NCI-H146 (cell line): ENCODE data around the gene RGP1.

ENCODE experiments used
- DNase-seq: peaks from one replicate; lab custom pipeline; 2025; lab: John Stamatoyannopoulos, UW

The RGP1 gene

DNA sequence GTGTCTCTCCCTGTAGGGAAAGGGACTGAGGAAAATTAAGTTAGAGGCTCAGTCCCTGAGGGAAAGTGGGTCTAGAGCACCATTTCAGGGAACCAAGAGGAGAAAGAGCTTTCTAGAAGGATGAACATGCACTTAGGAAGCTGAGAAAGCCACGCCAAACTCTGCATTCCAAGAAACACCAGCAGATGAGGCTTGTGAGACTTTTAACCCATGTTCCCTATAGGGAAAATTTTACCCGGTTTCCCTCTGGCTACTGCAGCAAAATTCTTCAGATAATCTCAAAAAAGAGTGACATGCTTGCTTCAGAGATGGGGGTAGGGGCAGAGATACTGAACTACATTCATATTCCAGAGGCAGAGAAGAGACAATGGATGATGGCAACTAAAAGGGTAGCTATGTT lies 25.7 kb upstream of the RGP1 start:
- no peak for DNase-seq

DNA sequence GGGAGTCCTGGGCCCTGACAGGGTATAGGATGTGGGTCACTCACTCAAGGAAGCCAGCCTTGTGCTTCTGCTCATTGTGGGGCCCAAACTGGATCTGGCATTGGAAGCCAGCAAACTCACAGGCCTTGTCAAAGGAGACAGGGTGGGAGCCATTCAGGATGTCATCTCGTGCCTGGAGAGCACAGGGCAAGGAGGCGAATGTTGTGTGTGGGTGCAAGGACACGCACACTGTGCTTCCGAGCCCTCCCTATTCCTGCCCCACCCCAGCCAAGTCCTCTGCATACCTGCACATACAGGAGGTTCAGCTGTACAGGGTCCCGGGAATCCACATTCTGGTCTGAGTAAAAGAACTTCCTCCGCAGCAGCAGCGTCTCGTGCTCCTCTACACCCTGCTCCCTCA lies 25.2 kb upstream of the RGP1 start:
- no peak for DNase-seq

DNA sequence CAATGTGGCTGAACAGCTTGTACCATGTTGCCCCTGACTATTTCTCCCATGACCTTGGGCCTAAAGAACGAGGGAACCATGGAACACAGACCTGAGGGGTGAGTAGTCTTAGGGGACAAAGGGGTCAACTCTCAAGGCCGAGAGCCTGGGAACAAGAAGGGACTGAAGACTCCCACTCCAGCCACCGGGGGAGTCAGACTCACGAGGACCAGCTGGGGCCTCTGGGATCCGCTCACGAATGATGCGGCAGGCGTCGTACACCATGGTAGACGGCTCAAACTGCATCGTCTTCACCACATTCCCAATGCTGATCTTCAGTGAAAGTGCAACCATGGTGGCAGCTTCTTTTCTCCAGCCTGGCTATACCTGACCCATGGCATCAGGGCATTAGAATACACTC lies 23.7 kb upstream of the RGP1 start:
- no peak for DNase-seq

DNA sequence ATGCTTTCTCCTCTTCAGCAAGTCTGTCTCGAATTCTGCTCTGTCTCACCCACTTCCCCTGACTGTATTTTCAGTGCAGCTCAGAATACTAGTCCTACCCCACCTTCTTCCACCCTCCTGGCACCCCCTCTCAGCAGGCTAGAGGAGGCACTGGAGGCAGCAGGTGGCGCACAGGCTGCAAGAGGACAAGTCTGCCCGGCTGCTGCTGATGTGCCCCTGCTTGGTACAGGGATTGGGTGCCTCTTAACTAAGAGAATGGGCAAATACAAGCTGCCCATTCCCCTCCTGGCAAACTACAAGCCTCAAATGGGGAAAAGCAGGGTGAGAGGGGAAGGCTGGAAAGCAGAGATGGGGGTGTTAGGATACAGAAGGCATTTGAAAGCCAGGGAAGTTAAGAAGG lies 22.2 kb upstream of the RGP1 start:
- DNase-seq = no peak

DNA sequence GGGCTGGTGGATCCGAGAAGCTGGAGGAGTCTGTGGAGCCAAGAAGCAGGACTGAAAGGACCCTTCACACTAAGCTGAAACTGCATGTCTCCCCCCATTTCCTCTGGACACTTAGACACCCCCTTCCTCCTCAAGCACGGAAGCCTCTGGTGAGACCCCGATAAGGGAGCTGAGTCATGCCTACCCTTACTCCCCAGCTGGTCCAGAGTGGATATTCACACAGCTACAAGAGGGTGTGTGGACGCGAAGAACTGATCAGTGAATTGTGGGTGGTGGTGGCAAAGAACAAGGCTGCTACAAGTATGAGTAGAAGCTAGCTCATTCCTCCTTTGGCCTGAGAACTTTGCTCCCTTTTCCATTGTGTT lies 21.4 kb upstream of the RGP1 start:
- no peak for DNase-seq

DNA sequence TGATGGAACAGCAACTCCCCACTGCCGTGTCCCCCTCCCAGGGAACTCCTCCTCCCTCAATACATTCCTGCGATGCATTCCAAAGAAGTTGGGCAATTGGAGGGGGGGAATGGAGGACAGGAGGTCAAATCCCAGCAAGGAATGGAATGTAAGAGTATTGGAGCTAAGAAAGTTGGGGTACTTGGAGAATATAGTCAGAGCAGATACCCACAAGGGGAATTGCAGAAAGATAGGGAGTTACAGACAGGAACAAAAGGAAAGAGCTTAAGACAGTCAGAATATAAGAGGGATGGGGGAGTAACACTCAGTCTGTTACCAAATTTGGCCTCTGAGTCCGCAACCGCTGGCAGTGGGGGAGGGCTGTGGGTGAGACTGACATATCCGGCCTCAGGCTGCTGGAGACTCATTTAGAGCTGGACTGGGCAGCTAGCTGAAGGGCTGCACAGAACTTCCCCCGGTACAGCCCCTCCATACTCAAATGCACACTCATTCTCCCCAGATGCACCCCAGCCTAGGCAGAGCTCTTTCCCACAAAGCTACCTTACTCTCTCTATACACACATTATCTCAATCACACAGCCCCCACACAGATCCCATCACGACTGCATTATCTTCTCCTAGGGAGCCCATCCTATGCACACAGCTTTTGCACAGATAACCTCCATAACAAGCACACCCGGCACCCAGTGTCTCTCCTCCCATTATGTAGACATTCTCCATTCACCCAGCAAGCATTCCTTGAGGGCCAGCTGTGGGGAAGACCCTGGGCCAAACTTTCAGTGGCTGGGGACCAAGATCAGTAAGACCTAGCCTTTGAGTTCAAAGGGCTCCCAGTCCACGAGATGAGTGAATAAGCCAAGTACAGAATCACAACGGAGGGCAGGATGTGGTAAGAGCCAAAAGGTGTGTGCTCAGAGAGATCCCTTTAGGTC lies 20.8 kb upstream of the RGP1 start:
- no peak for DNase-seq

DNA sequence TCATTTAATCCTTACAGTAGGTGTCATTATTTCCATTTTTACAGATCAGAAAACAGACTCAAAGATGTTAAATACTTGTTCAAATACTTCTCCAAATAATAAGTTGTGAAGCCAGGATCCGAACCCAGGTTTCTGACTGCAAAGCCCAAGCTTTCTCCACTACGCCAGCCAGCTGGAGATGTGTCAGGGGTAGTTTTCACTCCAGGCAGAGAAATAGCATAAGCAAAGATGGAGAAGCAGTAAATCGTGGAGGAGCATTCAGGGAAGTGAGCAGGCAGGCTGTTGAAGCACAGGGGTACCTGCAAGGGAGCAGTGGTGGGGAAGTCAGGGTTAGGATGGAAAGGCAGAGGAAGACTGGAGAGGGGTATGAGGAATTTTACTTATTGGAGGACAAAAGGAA lies 20.0 kb upstream of the RGP1 start:
- no peak for DNase-seq

DNA sequence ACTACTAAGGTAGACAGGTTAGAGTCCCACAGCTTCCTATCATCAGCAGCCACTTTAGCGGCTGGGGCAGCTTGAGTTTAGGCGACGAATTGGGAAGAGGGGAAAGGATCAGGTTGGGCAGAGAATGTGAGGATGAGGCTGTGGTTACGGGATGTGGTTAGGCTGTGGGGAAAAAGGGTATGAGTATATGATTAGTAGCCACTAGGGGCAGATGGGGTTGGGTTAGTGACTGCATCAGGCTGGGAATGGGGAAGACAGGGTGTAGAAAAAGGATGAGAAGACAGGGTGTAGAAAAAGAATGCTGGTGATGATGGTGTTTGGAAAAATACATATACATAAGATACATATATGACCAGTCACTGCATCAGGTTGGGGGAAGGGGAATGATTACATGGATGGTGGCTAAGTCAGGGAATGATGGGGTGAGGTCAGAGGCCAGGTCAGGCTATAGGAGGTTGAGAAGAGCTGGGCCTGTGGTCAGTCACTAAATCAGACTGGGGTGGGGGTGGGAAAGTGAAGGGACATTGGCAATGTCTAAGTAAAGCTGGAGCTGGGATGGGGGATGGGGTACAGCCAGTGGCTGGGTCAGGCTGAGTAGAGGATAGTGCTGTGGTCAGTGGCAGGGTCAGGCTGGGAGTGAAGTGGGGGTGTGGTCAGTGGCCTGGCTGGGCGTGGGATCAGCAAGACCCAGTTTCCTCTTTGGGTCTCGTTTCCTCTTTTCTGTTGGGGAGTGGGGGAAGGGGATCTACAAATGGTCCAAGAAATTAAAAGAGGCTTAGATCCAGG lies 19.2 kb upstream of the RGP1 start:
- peak; percentile 27 for DNase-seq

DNA sequence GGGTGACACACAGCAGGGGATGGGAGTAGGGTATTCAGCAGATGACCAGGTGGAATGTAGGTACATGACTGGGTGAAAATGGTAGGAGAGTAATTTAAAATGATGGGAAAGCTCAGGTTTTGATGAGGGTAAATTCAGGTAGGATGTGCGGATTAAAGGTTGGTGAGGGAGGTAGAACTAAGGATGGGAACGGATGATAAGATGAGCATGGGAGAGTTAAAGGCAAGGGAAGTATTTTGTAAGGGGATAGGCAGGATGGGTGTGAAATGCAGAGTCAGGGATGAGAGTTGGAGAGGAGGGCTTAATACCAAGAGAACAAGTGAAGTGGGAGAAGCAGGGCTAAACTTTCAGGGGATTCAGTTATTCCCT lies 18.6 kb upstream of the RGP1 start:
- DNase-seq = no peak

DNA sequence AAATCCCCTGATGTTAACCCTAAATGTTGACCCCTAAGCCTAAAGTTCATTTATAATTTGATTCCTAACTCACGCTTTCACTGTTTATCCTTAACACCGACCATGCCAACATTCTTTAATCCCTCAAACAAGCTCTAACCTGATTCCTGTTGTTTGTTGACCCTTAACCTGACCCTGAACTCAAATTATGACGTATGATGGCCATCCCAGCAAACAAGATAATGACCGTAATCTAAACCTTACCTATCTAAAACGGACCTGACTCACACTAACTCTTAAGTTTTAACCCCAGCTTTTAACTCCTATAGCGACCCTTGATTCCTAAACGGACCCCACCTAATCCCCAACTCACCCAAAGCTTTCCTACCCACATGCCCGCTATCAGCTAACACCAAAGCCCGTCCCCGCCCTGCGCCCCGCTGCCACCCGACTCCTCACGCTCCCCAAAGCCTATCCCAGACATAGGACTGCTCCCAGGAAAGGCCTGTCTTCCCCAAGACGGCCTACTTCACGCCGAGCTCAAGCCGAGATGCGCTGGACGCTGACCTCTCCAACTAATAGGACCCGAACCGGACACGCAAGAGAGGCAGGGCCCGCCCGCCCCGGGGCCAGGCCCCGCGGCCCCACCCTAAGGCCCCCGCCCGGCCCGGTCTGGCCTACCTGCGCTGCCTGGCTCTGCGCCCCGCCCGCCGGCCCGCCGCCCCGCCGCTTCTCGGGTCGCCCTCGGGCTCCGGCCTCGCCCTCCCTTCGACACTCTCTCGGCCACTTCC lies 17.5 kb upstream of the RGP1 start:
- DNase-seq = no peak

DNA sequence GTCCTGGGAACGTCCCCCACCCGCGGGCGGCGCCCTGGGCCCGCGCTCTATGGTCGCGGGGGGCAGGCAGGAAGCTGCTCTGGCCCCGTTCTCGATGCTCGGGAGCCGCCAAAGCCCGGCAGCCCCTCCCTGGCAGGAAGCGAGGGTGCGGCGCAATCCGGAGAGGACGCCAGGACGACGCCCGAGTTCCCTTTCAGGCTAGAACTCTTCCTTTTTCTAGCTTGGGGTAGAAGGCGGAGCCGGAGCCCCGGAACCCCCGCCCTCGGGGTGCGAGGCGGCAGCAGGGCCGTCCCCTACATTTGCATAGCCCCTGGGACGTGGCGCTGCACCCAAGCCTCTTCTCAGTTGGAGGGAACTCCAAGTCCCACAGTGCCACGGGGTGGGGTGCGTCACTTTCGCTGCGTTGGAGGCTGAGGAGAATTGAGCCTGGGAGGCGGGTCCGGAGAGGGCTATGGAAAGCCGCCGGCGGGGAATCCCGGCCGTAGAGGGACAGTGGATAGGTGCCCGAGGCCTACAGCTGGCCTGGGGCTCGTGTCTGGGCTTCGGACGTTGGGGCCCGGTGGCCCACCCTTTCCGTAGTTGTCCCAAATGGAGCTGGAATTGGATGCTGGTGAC lies 16.8 kb upstream of the RGP1 start, which contains the start of the genes CREB3 and TLN1:
Gene CREB3 (plus strand): TSS at position 482 of the 615 bp plus-strand sequence. CDS start 107 bp downstream, at position 589.
Gene TLN1 (minus strand): TSS at position 11 of the 615 bp plus-strand sequence. CDS start 6,501 bp downstream, outside the sequence.
- peak; percentile 99 for DNase-seq

DNA sequence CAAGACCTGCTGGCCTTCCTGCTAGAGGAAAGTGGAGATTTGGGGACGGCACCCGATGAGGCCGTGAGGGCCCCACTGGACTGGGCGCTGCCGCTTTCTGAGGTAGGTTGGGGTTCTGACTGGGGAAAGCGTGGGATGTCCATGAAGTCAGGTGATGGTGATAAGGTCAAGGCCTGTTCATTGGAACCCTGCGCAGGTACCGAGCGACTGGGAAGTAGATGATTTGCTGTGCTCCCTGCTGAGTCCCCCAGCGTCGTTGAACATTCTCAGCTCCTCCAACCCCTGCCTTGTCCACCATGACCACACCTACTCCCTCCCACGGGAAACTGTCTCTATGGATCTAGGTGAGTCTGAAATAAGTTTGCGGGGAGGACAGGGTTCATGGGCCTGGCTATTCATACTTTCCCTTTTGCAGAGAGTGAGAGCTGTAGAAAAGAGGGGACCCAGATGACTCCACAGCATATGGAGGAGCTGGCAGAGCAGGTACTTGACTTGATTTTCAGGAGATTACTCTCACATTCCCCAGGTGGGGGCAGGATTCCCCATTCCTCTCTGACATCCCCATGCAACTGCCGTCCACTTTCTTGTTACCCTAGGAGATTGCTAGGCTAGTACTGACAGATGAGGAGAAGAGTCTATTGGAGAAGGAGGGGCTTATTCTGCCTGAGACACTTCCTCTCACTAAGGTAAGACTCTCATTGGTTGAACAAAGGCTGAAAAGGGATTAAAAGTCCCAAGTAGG lies 16.1 kb upstream of the RGP1 start:
- peak; percentile 62 for DNase-seq

DNA sequence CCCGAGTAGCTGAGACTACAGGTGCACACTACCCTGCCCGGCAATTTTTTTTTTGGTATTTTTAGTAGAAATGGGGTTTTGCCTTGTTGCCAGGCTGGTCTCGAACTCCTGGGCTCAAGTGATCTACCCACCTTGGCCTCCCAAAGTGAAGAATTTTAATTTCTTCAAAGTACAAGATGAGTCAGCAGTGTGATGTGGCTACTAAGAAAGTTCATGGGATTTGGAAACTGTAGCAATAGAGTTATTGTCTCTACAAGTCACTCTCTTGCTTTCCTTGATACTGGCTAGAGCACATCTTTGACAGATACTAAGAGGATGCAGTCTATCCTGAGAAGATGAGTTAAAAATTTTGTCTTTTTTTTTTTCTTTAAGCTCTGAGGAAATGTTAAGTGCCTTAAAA lies 15.0 kb upstream of the RGP1 start:
- no peak for DNase-seq

DNA sequence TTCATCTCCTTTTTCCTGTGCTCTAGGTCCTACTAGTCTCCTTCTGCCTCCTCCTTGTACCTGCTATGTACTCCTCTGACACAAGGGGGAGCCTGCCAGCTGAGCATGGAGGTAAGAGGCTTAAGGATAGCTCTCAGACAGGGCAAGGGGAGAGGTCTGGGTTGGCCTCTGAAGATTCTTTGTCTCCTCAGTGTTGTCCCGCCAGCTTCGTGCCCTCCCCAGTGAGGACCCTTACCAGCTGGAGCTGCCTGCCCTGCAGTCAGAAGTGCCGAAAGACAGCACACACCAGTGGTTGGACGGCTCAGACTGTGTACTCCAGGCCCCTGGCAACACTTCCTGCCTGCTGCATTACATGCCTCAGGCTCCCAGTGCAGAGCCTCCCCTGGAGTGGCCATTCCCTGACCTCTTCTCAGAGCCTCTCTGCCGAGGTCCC lies 12.9 kb upstream of the RGP1 start:
- peak; percentile 70 for DNase-seq

DNA sequence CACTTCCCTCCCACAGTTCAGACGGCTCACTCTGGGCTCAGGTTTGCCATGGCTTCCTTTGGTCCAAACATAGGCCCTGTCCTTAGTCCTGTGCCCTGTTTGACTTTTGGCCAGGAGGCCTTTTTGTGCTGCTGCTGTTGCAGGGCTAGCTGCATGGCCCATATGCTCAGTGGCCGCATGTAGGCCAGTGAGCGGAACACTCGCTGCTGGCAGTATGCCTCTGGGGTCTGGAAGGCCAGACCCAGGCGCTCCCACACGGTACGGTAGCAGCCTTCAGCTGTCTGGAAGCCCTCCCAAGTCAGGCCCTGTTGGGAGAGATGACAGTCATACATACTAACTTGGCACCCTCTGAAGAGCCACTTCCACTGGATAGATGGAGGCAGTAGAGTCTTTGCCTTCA lies 11.9 kb upstream of the RGP1 start:
- no peak for DNase-seq

DNA sequence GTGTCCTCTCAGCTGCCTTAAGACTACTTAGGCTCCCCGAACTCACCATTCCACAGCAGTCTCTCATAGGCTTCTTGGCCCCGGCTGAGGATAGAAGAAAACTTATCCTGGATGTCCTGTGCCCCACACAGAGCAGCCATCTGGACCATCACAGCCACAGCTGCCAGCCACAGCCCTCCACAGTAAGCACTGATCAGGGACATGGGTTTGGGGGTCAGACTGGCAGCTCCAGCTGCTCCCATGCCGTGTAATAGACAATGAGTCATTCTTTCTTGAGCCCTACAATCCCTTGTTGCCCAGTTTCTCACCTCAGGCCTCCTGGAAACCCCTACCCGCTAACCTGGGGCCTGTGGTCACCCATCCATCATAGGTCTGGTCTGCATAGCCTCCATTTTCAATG lies 10.9 kb upstream of the RGP1 start:
- no peak for DNase-seq

DNA sequence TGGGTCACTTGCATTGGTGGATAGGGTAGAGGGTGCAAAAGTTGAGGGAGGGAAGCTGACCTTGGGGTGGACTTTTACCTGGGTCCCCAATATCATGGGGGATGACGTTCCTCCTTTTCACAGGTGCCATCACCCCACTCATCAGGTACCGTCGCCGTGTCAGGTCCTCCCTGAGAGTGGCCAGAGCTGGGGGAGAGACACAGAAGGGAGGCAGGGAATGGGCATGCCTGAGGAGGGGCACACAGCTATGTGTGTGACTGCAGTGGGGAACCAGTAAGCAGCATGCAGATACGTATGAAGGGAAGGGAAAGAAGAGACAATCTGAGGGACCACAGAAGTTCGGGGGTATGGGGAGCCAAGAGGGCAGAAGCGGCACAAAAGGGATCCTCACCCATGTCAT lies 10.2 kb upstream of the RGP1 start:
- DNase-seq = no peak

DNA sequence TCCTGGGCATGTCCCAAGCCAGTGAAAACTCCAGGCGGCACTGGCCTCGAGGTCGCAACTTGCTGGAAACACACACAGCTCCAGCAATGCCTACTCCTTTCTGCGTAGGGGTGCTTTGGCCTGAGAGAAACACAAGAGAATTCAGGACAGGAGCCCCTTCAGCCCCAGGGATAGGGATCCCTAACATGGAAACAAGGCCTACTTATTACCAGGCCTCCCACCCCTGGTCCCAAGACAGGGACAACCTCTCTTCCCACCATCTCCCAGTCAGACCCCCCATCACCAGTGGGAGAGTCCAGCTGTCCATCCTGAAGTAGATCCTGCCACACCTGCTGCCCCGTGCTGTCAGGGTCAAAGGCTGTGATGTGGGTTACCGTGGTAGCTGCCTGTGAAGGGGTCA lies 8.8 kb upstream of the RGP1 start:
- no peak for DNase-seq

DNA sequence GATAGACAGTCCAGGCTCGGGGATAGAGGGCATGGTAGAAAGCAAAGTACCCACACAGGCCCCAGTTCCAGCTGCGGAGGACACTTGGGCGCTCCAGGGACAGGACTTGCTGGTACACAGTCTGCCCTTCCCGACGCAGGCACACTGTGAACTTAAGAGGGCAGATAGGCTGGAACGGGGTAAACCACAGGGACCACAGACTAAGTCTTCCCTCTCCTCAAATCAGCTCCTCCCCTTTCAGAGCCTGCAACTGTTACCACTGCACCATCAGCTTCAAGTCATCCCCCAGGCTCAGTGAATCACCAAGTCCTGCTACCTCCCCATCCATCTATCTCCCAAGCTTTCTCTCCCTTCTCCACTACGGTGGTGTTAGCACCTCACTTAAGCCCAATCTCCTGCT lies 7.3 kb upstream of the RGP1 start:
- no peak for DNase-seq

DNA sequence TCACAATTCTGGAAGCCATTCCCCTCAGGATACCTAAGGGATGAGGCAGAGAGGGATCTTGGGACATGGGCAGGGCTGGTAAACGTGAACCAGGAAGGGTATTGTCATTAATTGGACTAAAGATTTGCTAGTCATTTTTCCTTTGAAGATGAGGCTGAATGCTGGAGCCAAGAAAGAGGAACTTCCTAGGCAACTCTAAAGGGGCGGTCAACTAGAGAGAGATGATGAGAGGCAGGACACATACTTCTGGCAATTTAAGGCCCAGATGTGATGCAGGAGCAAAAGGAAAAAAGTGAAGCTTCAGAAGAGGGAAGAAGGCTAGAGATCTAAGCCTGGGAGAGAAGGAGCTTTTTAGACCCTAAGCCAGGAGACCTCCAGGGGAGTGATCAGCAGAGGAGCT lies 5.6 kb upstream of the RGP1 start:
- DNase-seq = no peak

DNA sequence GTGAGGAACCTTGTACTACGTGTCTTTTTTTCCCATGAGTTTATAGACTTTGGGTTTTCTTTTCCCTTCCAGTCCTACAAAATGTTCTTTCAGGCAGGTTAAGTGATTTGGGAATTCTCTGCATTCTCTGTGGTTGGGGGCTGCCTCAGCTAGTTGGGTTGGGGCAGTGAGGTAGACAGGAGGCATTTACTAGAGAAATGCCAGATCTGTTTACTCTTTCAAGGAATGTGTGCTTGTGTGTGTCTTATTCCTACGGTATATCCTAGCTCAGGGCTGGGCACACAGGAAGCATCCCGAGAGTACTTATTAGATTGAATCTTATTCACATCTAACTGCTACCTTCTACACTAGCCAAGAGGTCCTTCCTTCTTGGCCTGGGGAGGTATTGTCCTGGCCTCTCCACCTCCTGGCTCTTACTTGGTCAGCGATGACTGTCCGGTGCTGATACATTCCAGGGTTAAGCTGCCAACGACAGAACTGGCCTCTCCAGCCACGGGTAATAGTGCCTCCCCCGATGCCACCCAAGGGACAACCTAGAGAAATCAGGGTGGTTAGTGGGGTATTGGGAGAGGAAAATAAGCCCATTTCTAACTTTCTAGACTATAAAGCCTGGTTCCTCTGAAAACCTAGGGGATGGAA lies 5.1 kb upstream of the RGP1 start:
- DNase-seq = no peak
